Caco-2 (cell line): ENCODE results near the gene OLFML2A. TPM values are rescaled to one million over a fixed set of nuclear protein-coding genes. Genes with fewer than 3 reads are reported as not detected.
A peak's percentile ranks its signal among the peaks of the same experiment; 100 is the strongest.

ENCODE experiments used
- BruUV-seq: library from RNA; stranded (reverse); fragments of 400-500 nt; replicated peaks from 2 replicates; lab custom pipeline; 2021; lab: Mats Ljungman, UMichigan
- CTCF ChIA-PET: fragments of 300-600 bp; sonication (Branson Sonifier 250); formaldehyde crosslinking; loops from one replicate; lab custom pipeline; 2022; ENCODE audit warnings: antibody characterized with exemption; lab: Charles Lee
- POLR2A ChIA-PET: fragments of 300-600 bp; sonication (Branson Sonifier 250); formaldehyde crosslinking; loops from one replicate; lab custom pipeline; 2022; ENCODE audit warnings: antibody characterized with exemption; lab: Charles Lee
- DNase-seq, 2 experiments: peaks; one replicate each; pipeline versions ENCODE4 v3.0.0 to v3.0.0-alpha.2; 2020 to 2022
- H3K27me3 ChIP-seq: replicated peaks from 2 replicates; pipeline ENCODE4 v1.6.0; 2011; ENCODE audit warnings: low read length; ENCODE audit not compliant: control insufficient read depth, insufficient read depth
- H3K36me3 ChIP-seq: 2 replicates; pipeline ENCODE4 v1.5.1; 2011; ENCODE audit warnings: low read length; ENCODE audit not compliant: control insufficient read depth, insufficient read depth
- H3K4me1 ChIP-seq: fragments of 250-450 bp; sonication (Bioruptor Pico); 2 replicates; pipeline ENCODE4 v1.5.1; 2020; ENCODE audit warnings: mild to moderate bottlenecking
- H3K4me3 ChIP-seq: 2 replicates; pipeline ENCODE4 v1.5.1; 2011; ENCODE audit warnings: low read depth, mild to moderate bottlenecking, control low read depth, low read length
- H3K9me3 ChIP-seq: fragments of 250-450 bp; sonication (Bioruptor Pico); 2 replicates; pipeline ENCODE4 v1.5.1; 2020; ENCODE audit warnings: mild to moderate bottlenecking, moderate library complexity
- H3K27ac Mint-ChIP-seq: one replicate; pipeline ENCODE4 v1.8.0; 2022; ENCODE audit warnings: mixed read lengths; ENCODE audit not compliant: unreplicated experiment
- H3K27me3 Mint-ChIP-seq: one replicate; pipeline ENCODE4 v1.8.0; 2022; ENCODE audit warnings: mixed read lengths; ENCODE audit not compliant: insufficient read depth, unreplicated experiment
- H3K36me3 Mint-ChIP-seq: one replicate; pipeline ENCODE4 v1.8.0; 2022; ENCODE audit warnings: mild to moderate bottlenecking, mixed read lengths; ENCODE audit not compliant: insufficient read depth, unreplicated experiment
- H3K4me1 Mint-ChIP-seq: one replicate; pipeline ENCODE4 v1.8.0; 2022; ENCODE audit warnings: low read depth, mixed read lengths; ENCODE audit not compliant: unreplicated experiment
- H3K4me3 Mint-ChIP-seq: one replicate; pipeline ENCODE4 v1.8.0; 2022; ENCODE audit warnings: mild to moderate bottlenecking, moderate library complexity, mixed read lengths; ENCODE audit not compliant: unreplicated experiment
- H3K9me3 Mint-ChIP-seq: one replicate; pipeline ENCODE4 v1.8.0; 2022; ENCODE audit warnings: mixed read lengths; ENCODE audit not compliant: unreplicated experiment
- CTCF ChIP-seq, 2 experiments: fragments of 200-600 bp in 1 of 2; IDR thresholded peaks; 1 replicate in 1 of 2; 2 replicates in 1 of 2; pipeline versions ENCODE4 v1.5.1 to v1.8.0; 2011 to 2022; ENCODE audit warnings: antibody characterized with exemption in 1 of 2, control low read depth in 1 of 2, inconsistent platforms in 1 of 2, low read depth in 1 of 2, low read length in 1 of 2, mild to moderate bottlenecking in 1 of 2, moderate library complexity in 1 of 2; ENCODE audit not compliant: insufficient read depth in 1 of 2, severe bottlenecking in 1 of 2, unreplicated experiment in 1 of 2
- intact Hi-C: fragments of 100-400 bp; cut with micrococcal nuclease; formaldehyde crosslinking; loops from one replicate; pipeline ENCODE4 v1.10.0; 2022; ENCODE audit not compliant: unreplicated experiment
- total RNA-seq: library from RNA; stranded (reverse); gene quantifications from 2 replicates; pipeline ENCODE4 v1.2.3, GENCODE V29; 2022

Gene OLFML2A
- total RNA-seq, 1 experiment from 2014 or later = 1.1 TPM

- BruUV-seq = no TSS peak
- ChIA-PET CTCF (interaction anchor here (1.5 kb wide), 1 partner anchor 11 kb away, joined by 15 read pairs; the partner anchor contains the start of gene WDR38), POLR2A (no interaction called here)
- no peak for DNase-seq
- no peak overlapping the region for H3K27ac Mint-ChIP-seq
- no peaks in the 10 kb centered on the region for H3K9me3 Mint-ChIP-seq
- Histone ChIP-seq H3K27me3 (no peaks in the 10 kb centered on the region), H3K9me3 (no peaks in the 10 kb centered on the region), H3K4me3 (no peak overlapping the region), H3K36me3 (peaks cover 13% of the 10 kb centered on the region), H3K4me1 (peaks cover 14% of the 10 kb centered on the region)
- intact Hi-C loops = loop anchor here (5.0 to 10.0 kb wide), 2 partner anchors 279 to 381 kb away; partner anchors contain the start of genes HSPA5 and SCAI
- no peaks in the 10 kb centered on the region for H3K27me3 Mint-ChIP-seq
- no peak for TF ChIP-seq CTCF (IDR thresholded peaks at IDR 0.05; ENCODE audit: insufficient read depth in 1 of 2, low read depth in 1 of 2, low read length in 1 of 2, severe bottlenecking in 1 of 2, unreplicated experiment in 1 of 2)
- H3K4me3 Mint-ChIP-seq = peak overlapping the region; percentile 43
- peaks cover 55% of the 10 kb centered on the region for H3K36me3 Mint-ChIP-seq
- H3K4me1 Mint-ChIP-seq = peaks cover 14% of the 10 kb centered on the region
Observed at GRCh38 chr9:124863371-124863871, 86.5 kb downstream of the OLFML2A start.

Other genes starting within 250 kb of the OLFML2A start
- 30.6 and 33.6 TPM in 2 replicates for gene NR6A1, start 5.8 kb upstream of the OLFML2A start, total RNA-seq
- gene WDR38, start 76.3 kb downstream of the OLFML2A start, total RNA-seq = not detected in 2 replicates
- gene RPL35, start 84.8 kb downstream of the OLFML2A start, total RNA-seq = 1,528 and 1,598 TPM in 2 replicates
- gene ARPC5L, start 85.0 kb downstream of the OLFML2A start, total RNA-seq = 59.0 and 60.1 TPM in 2 replicates
- gene GOLGA1, start 163.9 kb downstream of the OLFML2A start, total RNA-seq = 18.7 and 18.9 TPM in 2 replicates